GM23338 (cell line): Measurements from ENCODE around the gene SYT17. TPM values are rescaled to one million over a fixed set of nuclear protein-coding genes. Genes with fewer than 3 reads are reported as not detected.

Experiments
- ATAC-seq: fragments of 200-7000 bp; cut with Tn5 transposase; 3 replicates; pipeline ENCODE4 v1.9.1; 2020
- DNase-seq: peaks from one replicate; pipeline ENCODE4 v3.0.0-alpha.2; 2015; ENCODE audit warnings: low spot score
- H2AFZ ChIP-seq: fragments of 200-600 bp; sonication (generic); 2 replicates; pipeline ENCODE4 v1.8.0; 2016; ENCODE audit warnings: antibody characterized with exemption, mild to moderate bottlenecking, moderate library complexity
- H3F3A ChIP-seq: fragments of 200-600 bp; sonication (generic); replicated peaks from 2 replicates; pipeline ENCODE4 v1.8.0; 2017; ENCODE audit warnings: antibody characterized with exemption, mixed run types, low read depth
- H3K27ac ChIP-seq: fragments of 200-600 bp; sonication (generic); 2 replicates; pipeline ENCODE4 v1.6.1; 2016; ENCODE audit warnings: low read depth
- H3K27me3 ChIP-seq: fragments of 200-600 bp; sonication (generic); 2 replicates; pipeline ENCODE4 v1.8.0; 2016; ENCODE audit warnings: mild to moderate bottlenecking, mixed run types, moderate library complexity; ENCODE audit not compliant: insufficient read depth
- H3K36me3 ChIP-seq: fragments of 200-600 bp; sonication (generic); 2 replicates; pipeline ENCODE4 v1.8.0; 2016; ENCODE audit warnings: mild to moderate bottlenecking; ENCODE audit not compliant: insufficient read depth
- H3K4me1 ChIP-seq: fragments of 200-600 bp; sonication (generic); 2 replicates; pipeline ENCODE4 v1.8.0; 2016; ENCODE audit warnings: mild to moderate bottlenecking, moderate library complexity; ENCODE audit not compliant: insufficient read depth
- H3K4me2 ChIP-seq: fragments of 200-600 bp; sonication (generic); 2 replicates; pipeline ENCODE4 v1.7.1; 2017; ENCODE audit warnings: mixed run types
- H3K4me3 ChIP-seq: fragments of 200-600 bp; sonication (generic); 2 replicates; pipeline ENCODE4 v1.6.1; 2016; ENCODE audit warnings: mixed run types
- H3K79me2 ChIP-seq: fragments of 200-600 bp; sonication (generic); replicated peaks from 2 replicates; pipeline ENCODE4 v1.8.0; 2017; ENCODE audit warnings: mild to moderate bottlenecking; ENCODE audit not compliant: insufficient read depth
- H3K9me2 ChIP-seq: fragments of 200-600 bp; sonication (generic); 2 replicates; pipeline ENCODE4 v1.8.0; 2017; ENCODE audit not compliant: insufficient read depth
- H4K20me1 ChIP-seq: fragments of 200-600 bp; sonication (generic); replicated peaks from 2 replicates; pipeline ENCODE4 v1.8.0; 2017; ENCODE audit warnings: mild to moderate bottlenecking; ENCODE audit not compliant: insufficient read depth
- H3K27ac Mint-ChIP-seq: 2 replicates; pipeline ENCODE4 v1.8.0; 2020; ENCODE audit warnings: inconsistent platforms, mild to moderate bottlenecking, moderate library complexity, mixed read lengths
- H3K27me3 Mint-ChIP-seq: 3 replicates; pipeline ENCODE4 v1.8.0; 2022; ENCODE audit warnings: low read depth, mild to moderate bottlenecking, moderate library complexity, mixed read lengths, inconsistent platforms; ENCODE audit not compliant: insufficient read depth, poor library complexity
- H3K36me3 Mint-ChIP-seq: 3 replicates; pipeline ENCODE4 v1.8.0; 2021; ENCODE audit warnings: low read depth, mild to moderate bottlenecking, inconsistent platforms, moderate library complexity, mixed read lengths
- H3K4me1 Mint-ChIP-seq: 3 replicates; pipeline ENCODE4 v1.8.0; 2020; ENCODE audit warnings: mild to moderate bottlenecking, inconsistent platforms, mixed read lengths
- H3K4me3 Mint-ChIP-seq: 3 replicates; pipeline ENCODE4 v1.8.0; 2021; ENCODE audit warnings: moderate library complexity, mild to moderate bottlenecking, inconsistent platforms, mixed read lengths
- H3K9me3 Mint-ChIP-seq: 3 replicates; pipeline ENCODE4 v1.8.0; 2020; ENCODE audit warnings: moderate library complexity, mild to moderate bottlenecking, inconsistent platforms, mixed read lengths
- CREB1 ChIP-seq: fragments of 250-450 bp; sonication (Bioruptor Pico); IDR thresholded peaks from 2 replicates; pipeline ENCODE4 v1.5.0; 2020; ENCODE audit warnings: low read depth, mild to moderate bottlenecking, moderate library complexity
- CTCF ChIP-seq, 2 experiments: fragments of 200-600 bp in 1 of 2; sonication (generic) in 1 of 2; conservative IDR thresholded peaks; 2 replicates each; pipeline versions ENCODE4 v1.5.1 to v1.6.1; 2016 to 2017; ENCODE audit warnings: antibody characterized with exemption in 2 of 2, low read depth in 2 of 2, mild to moderate bottlenecking in 2 of 2, moderate library complexity in 1 of 2
- ETS1 ChIP-seq: IDR thresholded peaks from 2 replicates; pipeline ENCODE4 v1.6.1; 2016; ENCODE audit warnings: antibody characterized with exemption
- EZH2 ChIP-seq: fragments of 200-600 bp; sonication (generic); IDR thresholded peaks from one replicate; pipeline ENCODE4 v1.8.0; 2017; ENCODE audit warnings: antibody characterized with exemption, mild to moderate bottlenecking, low read depth; ENCODE audit not compliant: unreplicated experiment
- EZH2phosphoT487 ChIP-seq: fragments of 200-600 bp; sonication (generic); IDR thresholded peaks from one replicate; pipeline ENCODE4 v1.8.1; 2018; ENCODE audit warnings: antibody characterized with exemption; ENCODE audit not compliant: unreplicated experiment
- JUNB ChIP-seq: IDR thresholded peaks from one replicate; pipeline ENCODE4 v1.6.1; 2016; ENCODE audit warnings: antibody characterized with exemption; ENCODE audit not compliant: unreplicated experiment
- NANOG ChIP-seq: IDR thresholded peaks from 2 replicates; pipeline ENCODE4 v1.6.1; 2016; ENCODE audit warnings: antibody characterized with exemption, borderline replicate concordance
- POLR2AphosphoS5 ChIP-seq: IDR thresholded peaks from 2 replicates; pipeline ENCODE4 v1.6.1; 2016; ENCODE audit warnings: antibody characterized with exemption, low read depth
- REST ChIP-seq: IDR thresholded peaks from one replicate; pipeline ENCODE4 v1.6.1; 2018; ENCODE audit warnings: antibody characterized with exemption; ENCODE audit not compliant: unreplicated experiment
- STAT1 ChIP-seq: IDR thresholded peaks from one replicate; pipeline ENCODE4 v1.6.1; 2016; ENCODE audit warnings: antibody characterized with exemption; ENCODE audit not compliant: unreplicated experiment
- ZNF114 ChIP-seq: fragments of 250-450 bp; sonication (Bioruptor Pico); IDR thresholded peaks from 2 replicates; pipeline ENCODE4 v1.5.0; 2020; ENCODE audit warnings: mild to moderate bottlenecking, moderate library complexity
- ZNF331 ChIP-seq: fragments of 250-450 bp; sonication (Bioruptor Pico); IDR thresholded peaks from 2 replicates; pipeline ENCODE4 v1.5.0; 2020; ENCODE audit warnings: low read depth, mild to moderate bottlenecking, moderate library complexity
- polyA plus RNA-seq: library from polyadenylated mRNA; unstranded; fragments of >200 nt; fragmentation: Nextera tagmentation; extraction: Ambion mirVana; gene quantifications from 2 replicates; pipeline ENCODE4 v1.2.1, GENCODE V29; 2016
- total RNA-seq: library from RNA; depleted of rRNA; stranded (reverse); fragments of >200 nt; shearing (Covaris generic); gene quantifications from 2 replicates; pipeline ENCODE4 v1.2.3, GENCODE V29; 2014
- TF ChIP-seq, protein P1 (sequence below): fragments of 250-450 bp; sonication (Bioruptor Pico); IDR thresholded peaks from 2 replicates; pipeline ENCODE4 v1.5.0; 2020; ENCODE audit warnings: mild to moderate bottlenecking, moderate library complexity

SYT17 gene
- total and polyA plus RNA-seq, 2 experiments from 2014 or later, result 5.3 to 9.5 TPM

- no peak overlapping the region for H3K4me2 ChIP-seq
- peaks cover 38% of the 10 kb centered on the region for H3K4me1 Mint-ChIP-seq
Observed at GRCh38 chr16:19132255-19132654, 35.8 kb upstream of the SYT17 start.

More at GRCh38 chr16:19132255-19132654, 35.8 kb upstream of the SYT17 start:
- Histone ChIP-seq H3K79me2 (no peaks in the 10 kb centered on the region), H3K36me3 (no peaks in the 10 kb centered on the region), H3K9me2 (no peaks in the 10 kb centered on the region), H4K20me1 (no peaks in the 10 kb centered on the region), H3K4me3 (no peak overlapping the region), H3K27me3 (no peaks in the 10 kb centered on the region), H3F3A (no peaks in the 10 kb centered on the region), H2AFZ (0 out of 2 replicates have a peak overlapping the region, but pooled peaks have one; percentile 52), H3K4me1 (peaks cover 23% of the 10 kb centered on the region), H3K27ac (no peak overlapping the region)
- ATAC-seq (no peak), DNase-seq (no peak)
- Mint-ChIP-seq H3K27ac (no peak overlapping the region), H3K9me3 (no peaks in the 10 kb centered on the region), H3K36me3 (no peaks in the 10 kb centered on the region), H3K27me3 (peaks cover 13% of the 10 kb centered on the region), H3K4me3 (no peak overlapping the region)
- no peak for TF ChIP-seq ZNF331 (CRISPR knock-in tag)
- no peak for TF ChIP-seq ZNF114
- no peak for TF ChIP-seq EZH2
- TF ChIP-seq CREB1 (CRISPR knock-in tag), result no peak
- no peak for TF ChIP-seq STAT1
- TF ChIP-seq REST, result no peak
- no peak for TF ChIP-seq CTCF (conservative IDR thresholded peaks at IDR 0.05; ENCODE audit: low read depth in 2 of 2)
- no peak for TF ChIP-seq POLR2AphosphoS5
- TF ChIP-seq NANOG, result no peak
- TF ChIP-seq, protein P1, sequence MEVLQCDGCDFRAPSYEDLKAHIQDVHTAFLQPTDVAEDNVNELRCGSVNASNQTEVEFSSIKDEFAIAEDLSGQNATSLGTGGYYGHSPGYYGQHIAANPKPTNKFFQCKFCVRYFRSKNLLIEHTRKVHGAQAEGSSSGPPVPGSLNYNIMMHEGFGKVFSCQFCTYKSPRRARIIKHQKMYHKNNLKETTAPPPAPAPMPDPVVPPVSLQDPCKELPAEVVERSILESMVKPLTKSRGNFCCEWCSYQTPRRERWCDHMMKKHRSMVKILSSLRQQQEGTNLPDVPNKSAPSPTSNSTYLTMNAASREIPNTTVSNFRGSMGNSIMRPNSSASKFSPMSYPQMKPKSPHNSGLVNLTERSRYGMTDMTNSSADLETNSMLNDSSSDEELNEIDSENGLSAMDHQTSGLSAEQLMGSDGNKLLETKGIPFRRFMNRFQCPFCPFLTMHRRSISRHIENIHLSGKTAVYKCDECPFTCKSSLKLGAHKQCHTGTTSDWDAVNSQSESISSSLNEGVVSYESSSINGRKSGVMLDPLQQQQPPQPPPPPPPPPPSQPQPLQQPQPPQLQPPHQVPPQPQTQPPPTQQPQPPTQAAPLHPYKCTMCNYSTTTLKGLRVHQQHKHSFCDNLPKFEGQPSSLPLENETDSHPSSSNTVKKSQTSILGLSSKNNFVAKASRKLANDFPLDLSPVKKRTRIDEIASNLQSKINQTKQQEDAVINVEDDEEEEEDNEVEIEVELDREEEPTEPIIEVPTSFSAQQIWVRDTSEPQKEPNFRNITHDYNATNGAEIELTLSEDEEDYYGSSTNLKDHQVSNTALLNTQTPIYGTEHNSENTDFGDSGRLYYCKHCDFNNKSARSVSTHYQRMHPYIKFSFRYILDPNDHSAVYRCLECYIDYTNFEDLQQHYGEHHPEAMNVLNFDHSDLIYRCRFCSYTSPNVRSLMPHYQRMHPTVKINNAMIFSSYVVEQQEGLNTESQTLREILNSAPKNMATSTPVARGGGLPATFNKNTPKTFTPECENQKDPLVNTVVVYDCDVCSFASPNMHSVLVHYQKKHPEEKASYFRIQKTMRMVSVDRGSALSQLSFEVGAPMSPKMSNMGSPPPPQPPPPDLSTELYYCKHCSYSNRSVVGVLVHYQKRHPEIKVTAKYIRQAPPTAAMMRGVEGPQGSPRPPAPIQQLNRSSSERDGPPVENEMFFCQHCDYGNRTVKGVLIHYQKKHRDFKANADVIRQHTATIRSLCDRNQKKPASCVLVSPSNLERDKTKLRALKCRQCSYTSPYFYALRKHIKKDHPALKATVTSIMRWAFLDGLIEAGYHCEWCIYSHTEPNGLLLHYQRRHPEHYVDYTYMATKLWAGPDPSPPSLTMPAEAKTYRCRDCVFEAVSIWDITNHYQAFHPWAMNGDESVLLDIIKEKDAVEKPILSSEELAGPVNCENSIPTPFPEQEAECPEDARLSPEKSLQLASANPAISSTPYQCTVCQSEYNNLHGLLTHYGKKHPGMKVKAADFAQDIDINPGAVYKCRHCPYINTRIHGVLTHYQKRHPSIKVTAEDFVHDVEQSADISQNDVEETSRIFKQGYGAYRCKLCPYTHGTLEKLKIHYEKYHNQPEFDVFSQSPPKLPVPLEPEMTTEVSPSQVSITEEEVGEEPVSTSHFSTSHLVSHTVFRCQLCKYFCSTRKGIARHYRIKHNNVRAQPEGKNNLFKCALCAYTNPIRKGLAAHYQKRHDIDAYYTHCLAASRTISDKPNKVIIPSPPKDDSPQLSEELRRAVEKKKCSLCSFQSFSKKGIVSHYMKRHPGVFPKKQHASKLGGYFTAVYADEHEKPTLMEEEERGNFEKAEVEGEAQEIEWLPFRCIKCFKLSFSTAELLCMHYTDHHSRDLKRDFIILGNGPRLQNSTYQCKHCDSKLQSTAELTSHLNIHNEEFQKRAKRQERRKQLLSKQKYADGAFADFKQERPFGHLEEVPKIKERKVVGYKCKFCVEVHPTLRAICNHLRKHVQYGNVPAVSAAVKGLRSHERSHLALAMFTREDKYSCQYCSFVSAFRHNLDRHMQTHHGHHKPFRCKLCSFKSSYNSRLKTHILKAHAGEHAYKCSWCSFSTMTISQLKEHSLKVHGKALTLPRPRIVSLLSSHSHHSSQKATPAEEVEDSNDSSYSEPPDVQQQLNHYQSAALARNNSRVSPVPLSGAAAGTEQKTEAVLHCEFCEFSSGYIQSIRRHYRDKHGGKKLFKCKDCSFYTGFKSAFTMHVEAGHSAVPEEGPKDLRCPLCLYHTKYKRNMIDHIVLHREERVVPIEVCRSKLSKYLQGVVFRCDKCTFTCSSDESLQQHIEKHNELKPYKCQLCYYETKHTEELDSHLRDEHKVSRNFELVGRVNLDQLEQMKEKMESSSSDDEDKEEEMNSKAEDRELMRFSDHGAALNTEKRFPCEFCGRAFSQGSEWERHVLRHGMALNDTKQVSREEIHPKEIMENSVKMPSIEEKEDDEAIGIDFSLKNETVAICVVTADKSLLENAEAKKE, result no peak
- no peak for TF ChIP-seq JUNB
- TF ChIP-seq ETS1, result no peak
- no peak for TF ChIP-seq EZH2phosphoT487
